NCI-H345 (cell line): ENCODE results near the gene UNC13C.

Experiments
- DNase-seq: peaks from one replicate; lab custom pipeline; 2025; lab: John Stamatoyannopoulos, UW

The UNC13C gene

GRCh38 chr15:54026258-54026657 lies 48.0 kb downstream of the UNC13C start:
- no peak for DNase-seq

- no peak for DNase-seq
Observed at GRCh38 chr15:54026891-54027290, 48.6 kb downstream of the UNC13C start.

DNA sequence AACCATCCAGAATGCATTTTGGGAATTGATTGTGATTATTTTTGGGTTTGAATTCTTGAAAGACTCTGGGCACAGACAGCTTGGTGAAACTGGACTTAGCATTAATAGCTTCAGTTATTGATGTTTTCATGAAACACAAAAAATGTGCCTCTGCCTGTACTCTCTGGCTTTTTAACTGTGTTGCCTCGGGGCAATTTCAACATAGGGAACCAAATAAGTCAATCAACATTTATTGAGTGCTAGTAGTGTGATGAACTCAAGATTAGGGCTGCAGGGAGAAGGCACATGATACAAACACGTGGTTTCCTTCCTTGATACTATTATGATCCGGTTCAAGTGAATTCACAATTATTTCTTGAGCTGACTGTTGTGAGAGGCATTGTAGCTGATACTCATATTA lies 50.8 kb downstream of the UNC13C start:
- no peak for DNase-seq

- DNase-seq, result no peak
Observed at GRCh38 chr15:54032066-54032465, 53.8 kb downstream of the UNC13C start.

DNA sequence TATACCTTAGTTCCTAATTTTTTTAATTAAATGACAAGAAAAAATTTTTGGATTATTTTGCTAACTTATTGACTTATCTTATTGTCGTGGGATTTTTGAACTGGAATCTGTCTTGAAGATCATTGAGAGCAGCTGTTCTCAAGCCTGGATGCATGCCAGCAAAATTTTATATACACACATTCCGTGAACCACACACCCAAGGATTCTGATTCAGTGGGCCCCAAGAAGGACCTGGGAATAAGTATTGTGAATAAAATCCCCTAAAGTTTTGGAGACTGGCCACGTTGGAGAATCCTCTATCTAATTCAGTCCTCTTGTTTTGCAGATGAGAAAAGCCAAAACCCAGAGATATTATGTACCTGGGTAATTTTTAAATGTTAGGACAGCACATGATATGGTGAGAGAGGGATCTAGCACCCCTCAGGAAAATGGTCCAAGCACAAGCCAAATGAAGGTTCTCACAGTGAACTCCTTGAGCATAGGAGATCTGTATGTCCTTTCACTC lies 55.2 kb downstream of the UNC13C start:
- DNase-seq, result no peak

DNA sequence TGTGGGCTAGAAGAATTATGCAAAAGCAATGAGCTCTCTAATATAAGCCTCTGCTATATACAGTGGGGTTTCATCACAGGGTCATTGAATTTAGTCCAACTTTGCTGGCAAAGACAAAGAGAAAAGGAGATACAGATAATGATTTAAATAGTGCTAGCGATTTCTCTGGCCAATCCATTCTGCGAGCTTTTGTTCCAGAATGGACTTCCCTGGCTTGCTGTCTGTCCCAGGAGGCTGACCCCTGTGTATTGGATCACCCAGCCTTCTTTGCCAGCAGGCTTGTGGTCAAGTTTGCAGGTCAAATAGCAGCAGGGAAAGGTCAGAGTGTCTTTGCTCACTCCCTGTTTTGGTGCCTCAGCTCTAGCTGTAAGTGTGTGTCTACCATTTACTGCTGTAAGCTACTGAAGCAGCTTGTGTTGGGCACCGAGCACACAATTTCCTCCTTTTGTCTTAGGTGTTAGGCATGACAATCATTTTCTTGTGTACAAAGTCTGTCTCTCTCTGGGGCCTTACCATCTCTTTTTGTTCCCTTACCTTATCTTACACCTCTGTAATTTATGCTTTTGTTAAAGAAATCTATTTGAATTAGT lies 55.7 kb downstream of the UNC13C start:
- no peak for DNase-seq

- DNase-seq, result no peak
Observed at GRCh38 chr15:54035616-54036015, 57.4 kb downstream of the UNC13C start.

- DNase-seq, result no peak
Observed at GRCh38 chr15:54045397-54045796, 67.2 kb downstream of the UNC13C start.

GRCh38 chr15:54046093-54046492 lies 67.9 kb downstream of the UNC13C start:
- DNase-seq, result no peak

- DNase-seq, result peak; percentile 11
Observed at GRCh38 chr15:54064365-54064764, 86.1 kb downstream of the UNC13C start.

GRCh38 chr15:54066403-54066802 lies 88.2 kb downstream of the UNC13C start:
- DNase-seq, result no peak

- DNase-seq, result peak; percentile 2
Observed at GRCh38 chr15:54082836-54083492, 104.7 kb downstream of the UNC13C start.

DNA sequence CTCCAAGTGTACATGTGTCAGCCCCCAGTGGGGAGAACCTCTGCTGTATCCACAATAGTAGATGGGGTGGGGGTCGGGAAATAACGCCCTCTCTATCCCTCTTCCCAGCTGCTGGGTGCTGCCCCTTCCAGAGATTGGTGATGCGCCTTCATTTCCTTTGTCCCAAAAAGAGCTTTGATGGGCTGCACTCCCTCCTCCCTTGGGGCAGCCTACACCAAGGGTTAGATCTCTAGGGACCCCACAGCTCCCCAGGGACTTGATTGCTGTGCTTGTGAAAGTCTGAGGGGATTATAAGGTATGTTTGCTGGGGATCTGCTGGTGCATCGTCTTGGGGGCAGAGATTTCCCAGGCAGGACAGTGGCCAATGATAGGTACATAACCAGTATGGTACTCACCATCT lies 105.3 kb downstream of the UNC13C start:
- no peak for DNase-seq

DNA sequence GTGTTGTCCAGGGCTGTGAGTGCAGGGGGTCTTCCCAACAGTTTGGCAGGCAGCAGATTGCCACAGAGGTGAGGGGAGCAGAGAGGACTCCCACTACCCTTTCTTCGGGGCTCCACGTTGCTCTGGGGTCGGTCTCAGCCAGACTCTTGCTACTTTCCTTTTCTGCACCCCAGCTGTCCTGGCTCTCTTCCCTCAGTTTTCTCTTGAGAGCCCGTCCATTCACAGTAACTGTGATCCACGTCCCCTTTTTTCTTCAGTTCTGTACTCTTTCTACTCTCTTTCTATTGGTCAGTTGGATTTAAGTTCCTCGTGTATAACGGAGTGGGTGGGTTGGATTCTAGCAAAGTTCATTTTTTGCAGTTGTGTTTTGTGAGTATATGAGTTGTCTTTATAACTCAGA lies 105.8 kb downstream of the UNC13C start:
- DNase-seq, result no peak

GRCh38 chr15:54088837-54089236 lies 110.6 kb downstream of the UNC13C start:
- DNase-seq, result no peak

GRCh38 chr15:54089776-54090175 lies 111.5 kb downstream of the UNC13C start:
- no peak for DNase-seq

DNA sequence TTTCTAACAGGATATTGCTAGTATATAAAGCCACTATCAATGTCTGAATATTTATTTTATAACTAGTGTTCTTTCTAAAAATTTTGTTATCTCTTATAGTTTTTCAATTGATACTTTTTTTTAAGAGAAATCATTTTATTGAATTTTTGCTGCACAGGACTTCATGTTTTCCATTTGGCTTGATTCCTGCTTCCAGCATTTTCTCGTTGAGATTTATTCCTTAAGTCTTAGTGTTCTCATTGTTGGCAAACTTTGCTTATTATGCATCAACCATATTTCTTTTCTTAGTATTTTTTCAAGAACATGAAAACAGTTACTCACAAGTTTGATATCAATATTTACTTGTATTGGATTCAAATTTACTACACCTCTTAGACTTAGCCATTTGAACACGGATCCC lies 113.4 kb downstream of the UNC13C start:
- DNase-seq, result no peak

DNA sequence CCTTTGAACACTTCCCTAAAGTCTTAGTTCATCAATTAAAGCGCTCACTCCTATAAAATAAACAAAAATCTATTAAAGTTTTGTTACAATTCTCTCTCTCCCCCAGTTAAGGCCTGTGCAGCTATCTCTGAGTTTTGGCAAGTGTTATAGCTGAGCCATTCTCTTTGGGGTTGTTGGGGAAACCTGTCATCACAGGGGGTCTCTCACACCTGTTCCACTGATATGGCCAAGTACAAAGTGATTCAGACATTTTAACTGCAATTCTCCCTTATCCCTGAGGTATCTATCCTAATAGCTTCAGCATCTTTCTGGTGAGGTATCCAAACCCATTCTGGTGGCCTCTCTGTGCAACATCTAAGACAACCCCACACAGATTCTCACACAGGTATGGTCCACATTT lies 116.4 kb downstream of the UNC13C start:
- no peak for DNase-seq

GRCh38 chr15:54097019-54097418 lies 118.8 kb downstream of the UNC13C start:
- DNase-seq, result no peak

DNA sequence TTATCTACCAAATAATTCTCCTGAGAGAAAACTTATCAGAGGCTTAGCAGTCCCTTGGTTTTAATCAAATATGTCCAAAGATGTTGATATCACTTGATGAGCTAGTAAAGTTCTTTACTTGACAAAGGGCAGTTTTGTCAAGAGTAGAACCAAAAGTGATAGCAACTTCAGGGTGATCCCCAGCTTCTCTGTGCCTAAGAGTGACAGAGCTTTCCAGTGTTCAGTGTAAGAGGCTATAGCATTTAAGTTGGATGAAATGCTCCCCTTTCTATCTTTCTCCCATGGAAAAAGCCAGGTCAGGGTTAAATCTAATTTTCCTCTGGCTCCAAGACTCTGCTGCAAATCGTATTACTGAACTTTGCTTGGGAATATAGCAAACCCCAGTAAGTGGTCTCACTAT lies 120.8 kb downstream of the UNC13C start:
- no peak for DNase-seq

GRCh38 chr15:54101664-54102270 lies 123.5 kb downstream of the UNC13C start:
- DNase-seq, result no peak

GRCh38 chr15:54102704-54103103 lies 124.5 kb downstream of the UNC13C start:
- DNase-seq, result no peak

GRCh38 chr15:54109014-54109413 lies 130.8 kb downstream of the UNC13C start:
- no peak for DNase-seq

GRCh38 chr15:54119051-54119450 lies 140.8 kb downstream of the UNC13C start:
- no peak for DNase-seq
